SW 1271 (cell line): ENCODE data around the gene TLR3.
"Not testable (repeated sequence)": the region's sequence is repeated elsewhere in the genome, so short reads cannot be mapped to it uniquely, and the experiment has no call there.

ENCODE experiments used
- DNase-seq, 2 experiments: peaks; one replicate each; lab custom pipeline; 2025; lab: John Stamatoyannopoulos, UW

The TLR3 gene

DNA sequence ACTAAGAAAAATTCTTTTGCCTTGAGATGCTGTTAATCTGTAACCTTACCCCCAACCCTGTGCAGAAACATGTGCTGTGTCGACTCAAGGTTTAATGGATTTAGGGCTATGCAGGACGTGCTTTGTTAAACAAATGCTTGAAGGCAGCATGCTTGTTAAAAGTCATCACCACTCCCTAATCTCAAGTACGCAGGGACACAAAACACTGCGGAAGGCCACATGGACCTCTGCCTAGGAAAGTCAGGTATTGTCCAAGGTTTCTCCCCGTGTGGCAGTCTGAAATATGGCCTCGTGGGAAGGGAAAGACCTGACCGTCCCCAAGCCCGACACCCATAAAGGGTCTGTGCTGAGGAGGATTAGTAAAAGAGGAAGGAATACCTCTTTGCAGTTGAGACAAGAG, 18.8 kb upstream of the TLR3 start:
- DNase-seq: not testable (repeated sequence)

DNA sequence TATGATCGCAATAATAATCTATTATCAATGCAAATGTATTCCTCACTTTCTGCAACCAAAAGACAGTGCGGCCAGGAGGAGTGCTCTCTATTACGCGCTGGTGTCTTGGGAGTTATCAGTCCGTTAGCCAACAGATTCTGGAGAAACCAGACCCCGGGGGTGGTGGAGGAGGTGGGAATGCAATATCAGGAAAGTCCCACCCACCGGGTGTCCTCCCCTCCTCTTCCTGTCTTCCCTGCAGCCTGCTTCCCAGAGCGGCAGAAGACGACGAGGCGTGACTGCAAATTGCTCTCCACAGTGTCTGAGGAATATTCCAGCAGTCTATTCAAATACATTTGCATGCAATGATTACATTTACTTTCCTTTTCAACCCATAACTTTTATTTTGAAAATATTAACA, 17.9 kb upstream of the TLR3 start:
- no peak for DNase-seq

DNA sequence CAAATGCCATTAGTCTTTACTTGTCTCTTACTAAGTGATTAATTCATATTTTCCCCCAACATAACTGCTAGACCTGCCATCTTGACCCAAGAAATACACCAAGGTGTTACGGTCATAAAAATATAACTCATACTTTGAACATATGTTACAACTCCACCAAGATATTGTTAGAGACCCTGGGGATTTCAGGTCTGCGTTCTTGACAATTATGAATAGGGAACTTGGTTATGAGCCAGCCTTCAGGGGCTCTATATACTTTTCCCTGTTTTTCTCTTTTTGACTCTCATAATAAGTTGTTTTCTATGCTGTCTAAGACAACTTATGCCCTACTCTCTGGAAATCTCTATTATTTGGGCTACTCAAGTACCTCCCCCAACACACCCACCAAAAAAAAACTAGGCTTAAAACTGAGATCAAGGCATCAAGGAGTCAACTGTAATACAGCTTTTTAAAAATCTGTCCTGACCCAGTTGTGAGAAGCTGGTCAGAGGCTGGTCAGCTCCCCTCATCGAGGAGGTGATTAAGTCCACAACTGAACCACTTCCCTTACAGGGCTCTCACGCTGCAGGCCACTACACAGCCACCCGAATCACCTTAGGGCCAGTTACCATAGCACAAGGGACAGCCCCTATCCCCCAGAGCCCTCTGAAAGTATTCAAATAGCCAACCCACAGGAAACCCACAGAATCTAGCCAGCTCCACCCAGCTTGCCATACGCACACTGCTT, 10.5 kb upstream of the TLR3 start:
- no peak for DNase-seq

DNA sequence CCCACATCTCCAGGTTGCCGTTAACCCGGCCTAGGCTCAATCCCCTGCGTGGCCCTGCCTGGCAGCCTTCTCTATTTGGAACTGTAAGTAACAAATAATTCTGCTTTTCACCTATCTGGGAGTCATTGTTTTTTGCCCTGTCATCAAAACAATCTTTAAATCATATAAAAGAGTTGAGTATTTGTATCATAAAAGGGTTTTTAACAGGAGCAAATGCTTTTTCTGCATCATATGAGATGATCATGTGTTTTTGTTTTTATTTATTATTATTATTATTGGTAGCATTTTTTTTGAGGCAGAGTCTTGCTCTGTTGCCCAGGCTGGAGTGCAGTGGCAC, 10.0 kb upstream of the TLR3 start:
- DNase-seq: no peak

DNA sequence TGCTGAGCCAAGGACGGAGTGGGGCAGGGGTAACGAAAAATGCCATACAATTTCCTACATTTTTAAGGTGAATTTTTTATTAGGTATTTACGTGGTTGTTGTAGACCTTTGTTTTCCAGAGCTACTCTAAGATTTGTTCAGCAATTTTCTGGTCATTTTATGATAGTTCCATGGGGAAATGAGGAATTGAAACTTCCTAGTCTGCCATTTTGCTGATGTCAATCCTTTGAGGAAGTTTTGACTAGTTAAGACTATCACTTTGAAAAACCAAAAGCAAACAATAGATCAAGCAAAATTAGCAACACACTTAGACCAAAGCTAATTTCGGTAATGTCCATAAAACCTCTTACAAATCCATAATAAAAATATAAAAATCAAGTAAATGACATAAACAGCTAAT, 7.0 kb upstream of the TLR3 start:
- DNase-seq: no peak

DNA sequence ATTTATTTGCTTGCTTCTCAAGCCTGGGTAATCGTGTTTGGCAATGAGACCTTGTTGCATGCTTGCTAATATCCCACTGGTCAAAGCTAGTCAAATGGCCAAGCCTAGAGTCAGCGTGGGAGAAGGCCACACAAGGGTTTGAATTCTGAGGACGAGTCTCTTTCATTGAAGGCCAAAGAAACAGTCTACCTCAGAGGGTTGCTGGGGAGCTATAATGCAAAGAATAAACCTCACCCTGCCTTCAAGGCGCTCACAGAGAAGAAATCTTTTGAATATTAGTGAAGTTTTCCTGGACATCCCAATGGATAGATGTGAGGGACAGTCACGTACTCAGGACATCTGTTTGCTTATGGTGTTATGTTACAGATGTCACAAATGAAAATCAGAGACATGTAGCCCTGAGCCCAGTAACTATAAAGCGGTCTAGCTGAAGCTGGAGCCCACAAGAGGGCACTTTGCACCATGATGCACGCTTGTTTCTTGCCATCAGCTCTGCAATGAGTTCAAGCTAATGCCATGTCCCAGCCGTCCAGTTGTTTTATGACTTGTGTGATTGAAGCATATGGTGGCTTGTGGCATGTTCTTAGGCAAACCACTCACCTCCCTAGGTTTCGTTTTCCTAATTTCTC, 1.1 kb upstream of the TLR3 start:
- no peak for DNase-seq

DNA sequence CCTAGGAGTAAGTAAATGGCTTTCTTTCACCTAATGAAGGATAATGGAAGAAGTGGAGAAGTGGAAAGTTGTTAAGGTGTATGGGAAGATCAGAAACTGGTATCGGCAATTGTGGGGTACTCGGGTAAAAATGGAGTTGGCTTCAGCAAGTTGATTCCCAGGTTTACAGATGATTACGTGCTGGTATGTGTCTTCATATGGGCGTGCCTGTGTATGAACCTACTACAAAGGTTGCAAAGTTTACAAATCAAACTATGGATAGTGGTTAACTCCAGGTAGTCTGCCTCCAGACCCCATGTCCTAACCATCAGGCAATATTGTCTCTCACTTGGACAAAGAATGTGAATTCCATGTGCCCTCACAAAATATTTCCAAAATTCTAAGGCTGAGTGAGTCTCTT, 773 bp downstream of the TLR3 start:
- no peak for DNase-seq

DNA sequence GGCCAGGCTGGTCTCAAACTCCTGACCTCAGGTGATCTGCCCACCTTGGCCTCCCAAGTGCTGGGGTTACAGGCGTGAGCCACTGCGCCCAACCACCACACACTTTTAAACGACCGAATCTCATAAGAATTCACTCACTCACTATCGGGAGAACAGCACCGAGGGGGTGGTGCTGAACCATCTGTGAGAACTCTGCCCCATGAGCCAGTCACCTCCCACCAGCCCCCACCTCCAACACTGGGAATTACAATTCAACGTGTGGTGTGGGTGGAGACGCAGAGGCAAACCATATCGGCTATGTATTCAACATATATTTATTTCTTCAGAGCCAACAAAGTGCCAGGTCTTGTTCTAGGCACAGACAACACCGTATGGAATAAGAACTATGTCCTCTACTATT, 3.6 kb downstream of the TLR3 start:
- no peak for DNase-seq

DNA sequence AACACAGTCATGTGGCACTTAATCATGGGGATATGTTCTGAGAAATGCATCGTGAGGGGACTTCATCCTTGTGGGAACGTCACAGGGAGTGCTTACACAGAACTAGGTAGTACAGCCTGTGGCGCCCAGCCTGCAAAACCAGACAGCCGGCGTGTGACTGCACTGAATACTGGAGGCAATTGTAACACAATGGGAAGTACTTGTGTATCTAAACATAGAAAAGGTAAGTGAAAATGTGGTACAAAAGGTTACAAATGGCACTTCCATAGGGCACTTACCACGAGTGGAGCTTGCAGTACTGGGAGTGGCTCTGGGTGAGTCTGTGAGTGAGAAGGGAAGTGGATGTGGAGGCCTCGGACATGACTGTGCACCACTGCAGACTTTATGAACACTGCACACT, 5.2 kb downstream of the TLR3 start:
- DNase-seq: no peak

DNA sequence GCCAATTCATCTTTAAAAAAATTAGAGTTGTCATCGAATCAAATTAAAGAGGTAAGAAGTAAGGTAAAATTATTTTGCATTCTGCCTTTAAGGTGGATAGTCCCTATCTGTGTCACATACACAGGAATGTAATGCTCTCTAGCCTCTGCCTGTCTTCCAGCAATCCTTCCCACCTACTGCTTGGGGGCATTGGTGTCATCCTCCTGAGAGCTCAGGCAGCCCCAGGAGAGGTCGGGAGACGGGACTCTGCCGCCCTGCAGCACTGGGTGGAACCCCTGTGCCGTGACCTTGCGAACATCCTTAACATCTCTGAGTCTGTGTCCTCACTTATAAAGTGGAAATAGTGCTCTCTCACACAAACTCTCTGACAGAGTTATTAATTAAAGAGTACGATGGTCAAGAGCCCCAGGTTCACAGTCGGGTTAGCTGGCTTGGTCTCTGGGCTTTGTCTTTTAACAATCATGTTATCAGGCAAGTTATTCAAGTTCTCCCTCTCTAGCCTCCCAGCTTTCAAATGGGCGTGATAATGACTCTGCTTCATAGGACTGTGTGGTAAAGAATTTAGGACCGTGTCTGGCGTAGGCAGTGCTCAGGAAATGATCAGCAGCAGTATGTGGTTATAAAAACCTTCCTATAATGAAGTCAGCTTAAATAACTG, 10.2 kb downstream of the TLR3 start:
- DNase-seq: no peak

DNA sequence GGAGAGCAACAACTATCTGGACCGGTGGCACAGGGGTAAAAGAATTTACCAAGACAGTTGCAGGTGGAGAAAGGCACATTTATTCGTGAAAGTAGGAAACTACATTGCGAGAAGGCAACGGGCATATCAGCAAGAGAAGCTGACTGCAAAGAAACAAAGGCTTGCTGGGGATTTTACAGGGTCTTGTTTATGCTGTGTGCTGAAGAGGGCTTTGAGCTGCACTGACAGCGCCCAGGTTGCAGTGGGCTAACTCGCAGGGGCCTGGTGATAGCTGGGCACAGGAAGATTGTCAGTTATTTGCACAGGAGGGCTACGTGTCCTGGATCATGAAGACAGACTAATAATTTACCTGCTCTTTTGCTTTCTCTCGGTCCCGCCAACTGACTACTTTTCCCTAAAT, 10.7 kb downstream of the TLR3 start:
- no peak for DNase-seq

DNA sequence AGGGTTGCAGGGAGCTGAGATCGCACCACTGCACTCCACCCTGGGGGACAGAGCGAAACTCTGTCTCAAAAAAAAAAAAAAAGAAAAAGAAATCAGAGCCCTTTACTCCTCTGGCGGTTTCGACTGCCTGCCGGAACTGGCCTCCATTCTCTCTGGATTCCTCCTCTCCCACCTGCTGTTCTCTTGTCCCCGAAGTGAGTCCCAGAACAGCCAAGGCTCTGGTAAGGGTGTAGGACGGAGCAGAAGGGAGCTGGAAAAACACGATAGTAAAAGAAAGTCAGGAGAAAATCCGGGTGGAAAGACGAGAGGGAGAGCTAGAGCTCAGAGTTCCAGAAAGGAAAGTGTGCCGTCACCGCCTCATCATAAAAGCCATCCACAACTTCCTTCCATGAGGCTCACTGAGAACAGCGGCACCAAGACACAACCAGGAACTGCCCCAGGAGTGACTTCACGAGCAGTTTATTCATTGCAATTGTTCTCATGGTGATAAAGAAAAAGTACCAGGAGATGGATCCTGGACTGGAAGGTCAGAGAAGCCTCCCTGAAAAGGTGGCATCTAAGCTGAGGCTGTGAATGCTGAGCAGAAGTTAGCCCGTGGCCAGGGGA, 12.3 kb downstream of the TLR3 start:
- DNase-seq: no peak

DNA sequence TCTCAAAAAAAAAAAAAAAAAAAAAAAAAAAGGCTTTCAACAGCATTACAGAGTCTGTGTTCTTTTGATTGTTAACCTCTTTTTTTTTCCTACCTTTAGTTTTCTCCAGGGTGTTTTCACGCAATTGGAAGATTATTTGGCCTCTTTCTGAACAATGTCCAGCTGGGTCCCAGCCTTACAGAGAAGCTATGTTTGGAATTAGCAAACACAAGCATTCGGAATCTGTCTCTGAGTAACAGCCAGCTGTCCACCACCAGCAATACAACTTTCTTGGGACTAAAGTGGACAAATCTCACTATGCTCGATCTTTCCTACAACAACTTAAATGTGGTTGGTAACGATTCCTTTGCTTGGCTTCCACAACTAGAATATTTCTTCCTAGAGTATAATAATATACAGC, 13.3 kb downstream of the TLR3 start:
- DNase-seq: no peak

DNA sequence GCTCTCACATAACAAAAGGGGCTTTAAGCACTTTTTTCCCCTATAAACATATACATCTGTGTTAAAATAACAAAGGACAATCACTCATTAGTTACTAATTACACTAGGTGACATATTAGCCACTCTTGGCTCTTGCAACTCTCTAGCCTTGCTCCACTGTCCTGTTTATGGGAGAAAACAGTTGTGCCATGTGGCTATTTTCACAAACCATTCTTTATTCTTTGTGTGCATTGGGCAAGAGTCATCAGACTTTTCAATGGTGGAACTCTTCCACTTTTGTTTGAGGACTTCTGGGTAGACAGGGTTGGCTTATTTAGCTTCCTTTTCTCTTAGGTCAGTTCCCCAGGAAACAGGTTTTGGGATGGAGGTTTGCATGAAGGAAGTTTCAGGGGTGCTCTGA, 19.6 kb downstream of the TLR3 start:
- no peak for DNase-seq

DNA sequence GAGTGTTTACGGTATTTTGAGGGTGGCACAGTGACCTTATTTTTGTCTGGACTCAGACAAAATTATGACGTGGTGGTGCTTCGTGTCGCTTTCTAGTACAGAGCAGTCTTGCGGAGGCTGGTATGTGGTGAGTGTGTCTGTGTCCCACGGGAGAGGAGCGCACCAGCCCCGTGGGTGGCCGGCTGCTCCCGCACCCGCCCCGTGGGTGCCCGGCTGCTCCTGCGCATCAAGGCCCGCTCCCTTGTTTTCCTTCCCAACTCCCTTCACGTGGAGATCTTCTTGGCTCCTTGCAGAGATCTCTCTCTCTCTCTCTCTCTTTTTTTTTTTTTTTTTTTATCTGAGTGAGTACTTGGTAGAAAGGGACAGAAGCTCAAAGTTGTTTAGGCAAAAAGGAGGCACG, 23.3 kb downstream of the TLR3 start:
- no peak for DNase-seq

DNA sequence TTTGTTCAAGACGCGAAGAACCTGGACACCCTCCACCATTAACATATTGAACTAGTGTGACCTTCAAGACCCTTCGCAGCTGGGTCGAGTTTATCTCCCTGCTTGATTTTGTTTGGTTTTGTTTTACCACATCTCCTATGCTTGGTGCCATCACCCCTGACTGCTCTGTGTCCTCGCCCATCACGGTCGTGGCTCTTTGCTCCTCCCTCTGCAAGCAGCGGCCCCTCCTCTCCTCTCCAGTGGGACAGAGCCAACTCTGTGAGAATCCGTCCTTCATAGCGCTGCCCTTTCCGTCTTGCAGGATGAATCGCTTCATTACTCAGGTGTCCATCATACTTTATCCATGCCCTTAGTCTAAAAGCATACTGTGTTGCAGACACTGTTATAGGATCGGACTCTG, 26.4 kb downstream of the TLR3 start:
- no peak for DNase-seq

DNA sequence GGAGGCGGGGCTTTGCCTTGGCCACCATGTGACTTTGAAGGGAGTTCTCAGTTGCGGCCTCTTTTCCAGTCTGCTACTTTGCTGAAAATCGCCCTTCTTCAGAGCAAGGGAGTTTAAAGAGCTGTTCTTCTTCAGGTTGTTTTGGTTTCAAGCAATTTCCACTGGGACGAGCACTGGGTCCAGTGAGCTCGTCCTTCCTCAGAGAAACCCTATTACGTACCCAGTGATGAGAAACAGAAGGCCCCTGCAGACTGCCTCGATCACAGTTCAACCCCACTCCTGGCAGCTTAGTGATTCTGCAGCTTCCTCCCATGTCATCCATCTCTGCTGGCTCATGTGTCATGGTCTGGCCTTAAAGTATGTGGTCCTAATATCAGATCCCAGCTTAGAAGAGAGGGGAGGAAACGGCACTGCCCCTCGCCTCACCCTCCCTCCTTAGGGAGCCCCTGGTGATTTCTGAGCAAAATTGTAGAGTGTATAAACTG, 27.8 kb downstream of the TLR3 start:
- no peak for DNase-seq

DNA sequence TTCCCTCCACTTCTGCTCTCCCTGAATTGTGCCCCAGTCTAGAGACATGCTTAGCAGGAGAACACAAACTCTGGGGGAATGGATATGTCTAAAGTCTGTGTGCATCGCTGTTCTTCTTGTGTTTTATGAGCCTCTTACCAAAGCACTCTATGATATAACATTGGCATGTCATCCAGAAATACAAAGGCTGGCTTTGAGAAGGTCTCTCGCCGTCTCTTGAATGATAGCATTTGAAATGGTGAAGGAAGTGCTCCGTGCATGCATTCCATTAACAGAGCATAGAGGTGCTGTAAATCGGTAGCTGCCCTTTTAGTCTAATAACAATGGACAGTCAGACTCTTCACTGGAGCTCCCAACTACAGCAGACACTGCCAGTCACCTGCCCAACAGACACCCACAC, 28.4 kb downstream of the TLR3 start:
- no peak for DNase-seq

DNA sequence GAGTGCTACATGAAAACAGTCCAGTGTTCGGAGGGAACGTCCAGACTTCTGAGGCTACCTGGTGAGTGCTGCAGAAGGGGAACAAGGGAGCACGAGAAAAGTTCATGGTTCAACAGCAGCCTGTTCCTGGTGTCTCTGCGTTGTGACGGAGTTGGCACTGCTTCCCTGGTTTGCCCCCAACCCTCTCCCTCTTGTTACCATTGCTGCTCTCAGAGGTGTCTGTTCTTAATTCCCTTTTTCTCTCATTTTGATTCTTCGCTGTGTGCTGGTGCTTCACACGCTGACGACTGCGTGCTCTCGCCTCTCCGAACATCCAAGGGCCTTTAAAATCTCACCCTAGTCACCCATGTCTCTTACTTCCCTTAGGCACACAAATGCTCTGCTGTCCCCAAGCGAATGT, 34.0 kb downstream of the TLR3 start:
- DNase-seq: no peak

DNA sequence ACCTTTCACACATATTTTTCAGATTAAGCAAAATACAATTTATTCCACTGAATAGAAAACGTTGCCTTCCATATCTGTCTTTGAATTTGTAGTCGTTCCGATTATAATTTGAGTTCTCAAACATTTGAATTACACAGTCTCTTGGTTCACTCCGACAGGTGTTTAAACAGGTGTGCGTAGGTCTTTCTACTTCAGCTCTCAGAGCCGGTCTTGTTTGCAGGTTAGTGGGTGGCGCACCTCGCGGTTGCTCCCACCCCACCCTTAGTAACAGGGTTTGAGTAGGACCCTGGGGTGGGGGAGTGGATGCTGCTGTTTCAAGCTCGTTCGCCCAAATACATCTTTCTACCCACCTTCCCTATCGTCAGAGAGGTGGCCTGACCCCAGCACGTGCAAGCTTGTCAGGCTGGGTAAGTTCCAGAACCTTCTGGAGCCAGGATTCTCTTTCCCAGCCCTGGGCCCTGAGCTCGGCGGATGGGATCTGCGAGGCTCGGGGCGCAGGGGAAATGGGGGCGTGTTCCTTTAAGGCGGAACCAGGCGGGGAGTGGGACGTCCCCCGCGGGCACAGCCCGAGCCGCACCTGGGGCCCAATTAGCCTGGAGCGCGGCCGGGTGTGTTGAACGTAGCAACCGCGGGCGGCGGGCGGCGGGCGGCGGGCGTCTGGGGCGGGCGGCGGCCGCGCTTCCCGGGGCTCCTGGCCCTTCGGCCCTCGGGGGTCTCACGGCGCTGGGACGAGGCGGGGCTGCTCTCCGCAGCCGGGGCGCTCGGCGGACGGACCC, 35.3 kb downstream of the TLR3 start, which contains the start of gene FAM149A:
Gene FAM149A, plus strand, starts transcription at position 591 of the 776 bp plus-strand sequence.
- no peak for DNase-seq

DNA sequence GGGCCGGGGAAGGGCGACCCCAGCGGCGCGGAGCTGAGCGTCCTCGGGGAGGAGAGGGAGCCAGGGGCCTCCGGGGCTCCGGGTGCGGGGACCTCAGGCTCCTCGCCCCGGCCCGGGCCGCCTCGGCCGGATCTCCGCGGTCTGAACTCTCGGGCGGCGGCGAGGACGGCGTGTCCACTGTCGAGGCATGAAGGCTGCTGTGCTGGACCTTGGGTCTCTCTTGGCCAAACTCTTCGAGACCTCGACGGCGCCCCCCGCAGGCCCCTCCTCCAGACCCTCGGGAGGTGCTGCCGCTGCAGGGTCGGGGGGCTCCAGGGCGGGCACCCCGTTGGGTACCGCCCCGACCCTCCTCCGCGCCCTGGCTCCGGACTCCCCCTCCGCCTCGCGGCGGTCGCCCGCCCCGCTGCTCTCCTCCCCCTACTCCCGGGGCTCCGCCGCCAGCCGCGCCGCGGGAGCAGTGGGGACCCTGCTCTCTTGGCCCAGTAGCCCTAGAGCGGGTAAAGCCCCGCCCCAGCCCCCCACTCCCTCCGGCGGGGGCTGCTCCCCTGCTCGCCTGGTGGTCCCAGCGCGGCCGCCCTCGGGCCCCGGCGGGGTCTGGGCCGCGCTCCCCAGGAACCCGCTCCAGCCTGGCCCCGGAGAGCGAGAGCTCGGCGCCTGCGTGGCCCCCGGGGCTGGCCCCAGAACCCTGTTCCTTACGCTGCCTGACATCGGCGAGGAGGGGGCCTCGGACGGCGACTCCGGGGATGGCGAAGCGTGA, 36.1 kb downstream of the TLR3 start:
- no peak for DNase-seq
